HEK293T (cell line): ENCODE results near the gene ARHGAP8.

Experiments
- BHLHE40 ChIP-seq: fragments of 450-650 bp; IDR thresholded peaks from 2 replicates; pipeline ENCODE4 v1.6.1; 2016; ENCODE audit warnings: mild to moderate bottlenecking, moderate library complexity, borderline replicate concordance
- FOXA1 ChIP-seq: fragments of 450-650 bp; IDR thresholded peaks from 2 replicates; pipeline ENCODE4 v1.6.1; 2016; ENCODE audit warnings: mild to moderate bottlenecking
- HDGF ChIP-seq: fragments of 450-650 bp; IDR thresholded peaks from 2 replicates; pipeline ENCODE4 v1.6.1; 2017; ENCODE audit warnings: antibody characterized with exemption, borderline replicate concordance
- PKNOX1 ChIP-seq: fragments of 450-650 bp; IDR thresholded peaks from 2 replicates; pipeline ENCODE4 v1.6.1; 2016
- ZNF384 ChIP-seq: fragments of 450-650 bp; IDR thresholded peaks from 2 replicates; pipeline ENCODE4 v1.6.1; 2016

- TF ChIP-seq ZNF384 (no peak), HDGF (no peak), BHLHE40 (no peak), FOXA1 (no peak), PKNOX1 (no peak)
These were observed 124.5 kb downstream of the ARHGAP8 start for GRCh38 chr22:44876921-44877320.
